Fibroblast of lung (primary cell): ENCODE results near the gene RALY. TPM values are rescaled to one million over a fixed set of nuclear protein-coding genes. Genes with fewer than 3 reads are reported as not detected.

Source experiments
- DNase-seq, 2 donors: peaks; one replicate each; pipeline versions ENCODE4 v3.0.0 to v3.0.0-alpha.2; 2010; ENCODE audit warnings: low read depth in 2 of 2
- H2AFZ ChIP-seq: 2 replicates; pipeline ENCODE4 v1.5.1; 2012; ENCODE audit warnings: low read length, control low read depth, inconsistent platforms
- H3K27ac ChIP-seq: 2 replicates; pipeline ENCODE4 v1.5.1; 2011; ENCODE audit warnings: low read length, control low read depth; ENCODE audit not compliant: insufficient read depth
- H3K27me3 ChIP-seq: 2 replicates; pipeline ENCODE4 v1.5.1; 2011; ENCODE audit warnings: mild to moderate bottlenecking, low read length; ENCODE audit not compliant: control insufficient read depth, insufficient read depth
- H3K36me3 ChIP-seq: 2 replicates; pipeline ENCODE4 v1.5.1; 2011; ENCODE audit warnings: low read length; ENCODE audit not compliant: control insufficient read depth, insufficient read depth
- H3K4me1 ChIP-seq: 2 replicates; pipeline ENCODE4 v1.5.1; 2011; ENCODE audit warnings: low read length; ENCODE audit not compliant: control insufficient read depth, insufficient read depth; ENCODE audit errors: extremely low read depth
- H3K4me2 ChIP-seq: 2 replicates; pipeline ENCODE4 v1.5.1; 2011; ENCODE audit warnings: low read length, control low read depth; ENCODE audit not compliant: insufficient read depth; ENCODE audit errors: extremely low read depth
- H3K4me3 ChIP-seq, 4 experiments: fragments of 200-600 bp in 1 of 4; sonication (generic) in 1 of 4; replicated peaks in 1 of 4; 2 replicates each; pipeline ENCODE4 v1.5.1; 2011 to 2016; ENCODE audit warnings: low read length in 4 of 4, low read depth in 3 of 4, mild to moderate bottlenecking in 3 of 4, control low read depth in 2 of 4, inconsistent platforms in 1 of 4, mixed read lengths in 1 of 4; ENCODE audit not compliant: insufficient read depth in 1 of 4; ENCODE audit errors: control extremely low read depth in 1 of 4
- H3K79me2 ChIP-seq: 2 replicates; pipeline ENCODE4 v1.5.1; 2012; ENCODE audit warnings: mild to moderate bottlenecking, low read length, inconsistent platforms; ENCODE audit not compliant: control insufficient read depth, insufficient read depth
- H3K9ac ChIP-seq: 2 replicates; pipeline ENCODE4 v1.5.1; 2011; ENCODE audit warnings: mild to moderate bottlenecking, low read length, control low read depth; ENCODE audit not compliant: insufficient read depth
- H3K9me3 ChIP-seq: 2 replicates; pipeline ENCODE4 v1.5.1; 2012; ENCODE audit warnings: low read depth, low read length; ENCODE audit not compliant: control insufficient read depth, insufficient read depth
- H4K20me1 ChIP-seq: 2 replicates; pipeline ENCODE4 v1.5.1; 2011; ENCODE audit warnings: low read length; ENCODE audit not compliant: control insufficient read depth, insufficient read depth; ENCODE audit errors: extremely low read depth
- EZH2 ChIP-seq: IDR thresholded peaks from 2 replicates; pipeline ENCODE4 v1.5.1; 2012; ENCODE audit warnings: low read length, control low read depth, mild to moderate bottlenecking; ENCODE audit errors: missing control alignments
- polyA plus RNA-seq, 2 donors: library from polyadenylated mRNA; depleted of rRNA in 1 of 2; stranded (reverse) in 1 of 2; unstranded in 1 of 2; fragments of >200 nt; gene quantifications; 2 replicates each; pipeline ENCODE4 v1.2.1, GENCODE V29; 2011 to 2012; ENCODE audit warnings: missing spikeins in 1 of 2
- total RNA-seq: library from RNA; depleted of rRNA; stranded (reverse); fragments of >200 nt; gene quantifications from 2 replicates; pipeline ENCODE4 v1.2.1, GENCODE V29; 2014
- TF ChIP-seq, protein P1 (sequence below), 2 donors: IDR thresholded peaks in 1 of 2; conservative IDR thresholded peaks in 1 of 2; 1 replicate in 1 of 2; 2 replicates in 1 of 2; pipeline ENCODE4 v1.5.1; 2011 to 2012; ENCODE audit warnings: low read length in 2 of 2, control low read depth in 1 of 2, inconsistent platforms in 1 of 2, low read depth in 1 of 2, mild to moderate bottlenecking in 1 of 2

Gene RALY
- total and polyA plus RNA-seq, 2 donors (not counting 1 experiment from before 2014, with no cell fraction given): 54.5 to 57.1 TPM

DNA sequence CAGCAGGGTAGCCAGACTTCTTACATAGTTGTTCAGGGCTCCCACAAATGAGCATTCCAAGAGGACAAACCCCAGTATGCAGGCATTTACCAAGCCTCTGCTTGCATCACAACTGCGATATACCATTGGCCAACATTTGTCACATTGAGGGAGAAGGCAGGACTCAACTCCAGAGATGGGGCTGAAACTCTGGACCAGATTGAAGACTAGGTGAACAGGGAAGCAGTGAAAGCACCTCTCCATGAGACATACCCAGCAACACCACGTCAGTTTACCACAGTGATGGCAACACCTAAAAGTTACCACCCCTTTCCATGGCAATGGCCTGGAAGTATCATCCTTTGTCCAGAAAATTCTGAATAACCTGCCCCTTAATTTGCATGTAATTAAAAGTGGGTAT is 7.9 kb upstream of the RALY start:
- DNase-seq: no peak
- peaks cover 6% of the 10 kb centered on the region for H3K27me3 ChIP-seq
- H3K9me3 ChIP-seq: no peaks in the 10 kb centered on the region
- H3K79me2 ChIP-seq: no peaks in the 10 kb centered on the region
- no peak for TF ChIP-seq EZH2
- TF ChIP-seq, protein P1, sequence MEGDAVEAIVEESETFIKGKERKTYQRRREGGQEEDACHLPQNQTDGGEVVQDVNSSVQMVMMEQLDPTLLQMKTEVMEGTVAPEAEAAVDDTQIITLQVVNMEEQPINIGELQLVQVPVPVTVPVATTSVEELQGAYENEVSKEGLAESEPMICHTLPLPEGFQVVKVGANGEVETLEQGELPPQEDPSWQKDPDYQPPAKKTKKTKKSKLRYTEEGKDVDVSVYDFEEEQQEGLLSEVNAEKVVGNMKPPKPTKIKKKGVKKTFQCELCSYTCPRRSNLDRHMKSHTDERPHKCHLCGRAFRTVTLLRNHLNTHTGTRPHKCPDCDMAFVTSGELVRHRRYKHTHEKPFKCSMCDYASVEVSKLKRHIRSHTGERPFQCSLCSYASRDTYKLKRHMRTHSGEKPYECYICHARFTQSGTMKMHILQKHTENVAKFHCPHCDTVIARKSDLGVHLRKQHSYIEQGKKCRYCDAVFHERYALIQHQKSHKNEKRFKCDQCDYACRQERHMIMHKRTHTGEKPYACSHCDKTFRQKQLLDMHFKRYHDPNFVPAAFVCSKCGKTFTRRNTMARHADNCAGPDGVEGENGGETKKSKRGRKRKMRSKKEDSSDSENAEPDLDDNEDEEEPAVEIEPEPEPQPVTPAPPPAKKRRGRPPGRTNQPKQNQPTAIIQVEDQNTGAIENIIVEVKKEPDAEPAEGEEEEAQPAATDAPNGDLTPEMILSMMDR (conservative IDR thresholded peaks at IDR 0.05 in 1 of 2, IDR thresholded peaks at IDR 0.05 in 1 of 2; ENCODE audit: low read depth in 1 of 2, low read length in 2 of 2): no peak
- no peaks in the 10 kb centered on the region for H3K4me1 ChIP-seq
- no peak overlapping the region for H3K9ac ChIP-seq
- no peaks in the 10 kb centered on the region for H4K20me1 ChIP-seq
- no peaks in the 10 kb centered on the region for H3K36me3 ChIP-seq
- no peak overlapping the region for H2AFZ ChIP-seq
- H3K4me2 ChIP-seq: no peak overlapping the region
- H3K27ac ChIP-seq: no peak overlapping the region
- H3K4me3 ChIP-seq: no peak overlapping the region

DNA sequence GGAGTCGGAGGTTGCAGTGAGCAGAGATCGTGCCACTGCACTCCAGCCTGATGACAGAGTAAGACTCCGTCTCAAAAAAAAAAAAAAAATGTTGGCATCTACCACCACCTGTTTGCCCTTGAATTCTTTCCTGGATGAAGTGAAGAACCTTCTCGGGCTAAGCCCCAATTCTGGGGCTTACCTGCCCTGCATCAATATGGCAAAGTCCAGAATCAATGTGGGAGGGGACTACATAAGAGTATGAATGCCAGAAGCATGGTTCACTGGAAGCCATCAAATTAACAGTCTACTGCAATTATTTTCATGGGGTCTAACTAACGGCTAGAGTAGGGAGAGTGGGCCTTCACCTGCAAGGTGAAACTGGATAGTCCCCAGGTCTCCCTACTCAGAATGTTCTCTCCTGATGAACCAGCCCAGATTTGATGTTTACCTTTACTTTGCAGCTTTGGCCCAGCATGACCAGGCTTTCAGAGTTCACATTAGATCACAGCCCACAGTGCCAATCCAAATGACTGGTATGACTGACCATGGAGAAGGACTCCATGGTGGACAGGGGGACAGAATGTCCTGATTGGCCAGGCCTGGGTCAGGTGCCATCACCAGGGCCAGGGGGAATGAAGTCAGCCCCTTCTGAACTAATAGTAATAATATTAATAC is 7.0 kb upstream of the RALY start:
- no peaks in the 10 kb centered on the region for H3K9me3 ChIP-seq
- H3K27me3 ChIP-seq: peaks cover 5% of the 10 kb centered on the region
- TF ChIP-seq EZH2: no peak
- TF ChIP-seq, protein P1 (conservative IDR thresholded peaks at IDR 0.05 in 1 of 2, IDR thresholded peaks at IDR 0.05 in 1 of 2; ENCODE audit: low read depth in 1 of 2, low read length in 2 of 2): no peak
- H3K27ac ChIP-seq: no peak overlapping the region
- H3K36me3 ChIP-seq: no peaks in the 10 kb centered on the region
- no peak overlapping the region for H3K9ac ChIP-seq
- no peak overlapping the region for H3K4me2 ChIP-seq
- no peak for DNase-seq
- no peak overlapping the region for H2AFZ ChIP-seq
- H3K79me2 ChIP-seq: no peaks in the 10 kb centered on the region
- H3K4me1 ChIP-seq: no peaks in the 10 kb centered on the region
- no peak overlapping the region for H3K4me3 ChIP-seq
- H4K20me1 ChIP-seq: no peaks in the 10 kb centered on the region

DNA sequence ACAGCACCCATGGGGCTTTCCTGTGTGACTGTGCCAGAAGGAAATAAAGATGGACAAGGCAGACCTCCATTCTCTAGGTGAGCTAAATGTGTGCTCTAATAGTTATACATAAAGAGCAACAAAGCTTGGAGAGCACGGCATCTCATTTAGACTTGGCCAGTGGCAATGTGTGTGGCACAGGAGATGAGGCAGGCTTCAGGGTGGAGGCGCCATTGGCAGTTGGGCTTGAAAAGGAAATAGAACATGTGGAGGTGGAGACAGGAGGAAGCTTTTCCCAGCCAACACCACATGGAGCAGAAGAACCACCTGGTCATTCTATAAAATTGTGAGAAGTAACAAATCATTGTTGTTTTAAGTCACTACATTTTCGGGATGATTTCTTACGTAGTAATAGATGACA is 3.6 kb upstream of the RALY start:
- Histone ChIP-seq H3K79me2 (peaks cover 7% of the 10 kb centered on the region), H3K27me3 (no peaks in the 10 kb centered on the region), H3K36me3 (no peaks in the 10 kb centered on the region), H3K4me3 (no peak overlapping the region), H3K27ac (no peak overlapping the region), H3K4me1 (no peaks in the 10 kb centered on the region), H3K9me3 (no peaks in the 10 kb centered on the region), H3K9ac (no peak overlapping the region), H4K20me1 (no peaks in the 10 kb centered on the region), H2AFZ (no peak overlapping the region), H3K4me2 (no peak overlapping the region)
- no peak for DNase-seq
- TF ChIP-seq EZH2: no peak
- TF ChIP-seq, protein P1 (conservative IDR thresholded peaks at IDR 0.05 in 1 of 2, IDR thresholded peaks at IDR 0.05 in 1 of 2; ENCODE audit: low read depth in 1 of 2, low read length in 2 of 2): no peak
